Peyer's patch (tissue), 4 donors: Measurements from ENCODE around the gene MAP7D2.

ENCODE experiments used
- CTCF ChIP-seq, 6 experiments: fragments of 450-650 bp in 4 of 6; fragments of 200-600 bp in 2 of 6; sonication (generic) in 1 of 6; IDR thresholded peaks; one replicate each; pipeline ENCODE4 v1.5.1; 2017 to 2019; ENCODE audit warnings: antibody characterized with exemption in 6 of 6, mild to moderate bottlenecking in 3 of 6, moderate library complexity in 1 of 6
- POLR2A ChIP-seq, 2 donors: fragments of 450-650 bp; IDR thresholded peaks; one replicate each; pipeline ENCODE4 v1.5.1; 2017; ENCODE audit warnings: antibody characterized with exemption in 2 of 2, mild to moderate bottlenecking in 2 of 2, moderate library complexity in 2 of 2

- TF ChIP-seq CTCF (IDR thresholded peaks at IDR 0.05) (no peak), POLR2A (IDR thresholded peaks at IDR 0.05) (no peak)
Observed at GRCh38 chrX:20015422-20015821, 101.3 kb downstream of the MAP7D2 start.
